ENCODE results near the gene BRMS1. TPM values are rescaled to one million over a fixed set of nuclear protein-coding genes. Genes with fewer than 3 reads are reported as not detected.

BRMS1 gene
- total RNA-seq, 3 donors from 2014 or later, result 52.0 to 61.6 (median 54.3) TPM

DNA sequence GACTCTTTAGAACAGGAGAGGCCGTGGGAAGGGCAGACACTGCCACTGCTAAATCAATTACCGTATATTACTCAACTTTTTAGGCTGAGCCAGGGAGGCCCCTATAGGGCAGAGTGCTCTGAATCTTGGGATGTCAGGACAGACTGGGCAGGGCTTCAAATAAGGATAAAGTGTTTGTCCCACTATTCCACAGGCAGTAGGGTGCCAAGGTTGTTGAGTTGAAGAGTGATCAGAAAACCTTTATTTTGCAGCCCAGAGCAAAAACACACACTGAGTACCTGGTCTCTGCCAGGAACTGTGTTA lies 4.1 kb upstream of the BRMS1 start:
- no peak overlapping the region for H3K27ac ChIP-seq

GRCh38 chr11:66347425-66348276 lies 2.7 kb upstream of the BRMS1 start, which contains the start of gene B4GAT1:
B4GAT1 (minus strand) TSS chr11:66347629; CDS start chr11:66347545, 84 bp downstream.
- intact Hi-C loops (cut with DNase I; ENCODE audit: low total_unique reads), result no loop called here
- Histone ChIP-seq H3K27ac (peak within 1 kb of the TSS; percentile 88), H3K27me3 (no peaks in the 10 kb centered on the region), H3K36me3 (no peaks in the 10 kb centered on the region), H3K4me1 (peaks cover 0 to 25% of the 10 kb centered on the region in 2 donors), H3K9me3 (no peaks in the 10 kb centered on the region), H3K4me3 (peak within 1 kb of the TSS; percentile 85 to 89 (median 87))
- peak; percentile 87 to 91 (median 90) for TF ChIP-seq POLR2AphosphoS5 (IDR thresholded peaks at IDR 0.05)
- no peak for TF ChIP-seq POLR2A (IDR thresholded peaks at IDR 0.05)
- TF ChIP-seq, protein P1, sequence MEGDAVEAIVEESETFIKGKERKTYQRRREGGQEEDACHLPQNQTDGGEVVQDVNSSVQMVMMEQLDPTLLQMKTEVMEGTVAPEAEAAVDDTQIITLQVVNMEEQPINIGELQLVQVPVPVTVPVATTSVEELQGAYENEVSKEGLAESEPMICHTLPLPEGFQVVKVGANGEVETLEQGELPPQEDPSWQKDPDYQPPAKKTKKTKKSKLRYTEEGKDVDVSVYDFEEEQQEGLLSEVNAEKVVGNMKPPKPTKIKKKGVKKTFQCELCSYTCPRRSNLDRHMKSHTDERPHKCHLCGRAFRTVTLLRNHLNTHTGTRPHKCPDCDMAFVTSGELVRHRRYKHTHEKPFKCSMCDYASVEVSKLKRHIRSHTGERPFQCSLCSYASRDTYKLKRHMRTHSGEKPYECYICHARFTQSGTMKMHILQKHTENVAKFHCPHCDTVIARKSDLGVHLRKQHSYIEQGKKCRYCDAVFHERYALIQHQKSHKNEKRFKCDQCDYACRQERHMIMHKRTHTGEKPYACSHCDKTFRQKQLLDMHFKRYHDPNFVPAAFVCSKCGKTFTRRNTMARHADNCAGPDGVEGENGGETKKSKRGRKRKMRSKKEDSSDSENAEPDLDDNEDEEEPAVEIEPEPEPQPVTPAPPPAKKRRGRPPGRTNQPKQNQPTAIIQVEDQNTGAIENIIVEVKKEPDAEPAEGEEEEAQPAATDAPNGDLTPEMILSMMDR (IDR thresholded peaks at IDR 0.05), result no peak
- DNase-seq (ENCODE audit: low spot score in 2 of 2), result peak; percentile 91 to 94

More for the DNA sequence above, 4.1 kb upstream of the BRMS1 start:
- intact Hi-C loops (cut with DNase I; ENCODE audit: low total_unique reads), result no loop called here
- DNase-seq (ENCODE audit: low spot score in 2 of 2), result no peak
- no peak overlapping the region for H3K4me3 ChIP-seq
- H3K9me3 ChIP-seq, result no peaks in the 10 kb centered on the region
- H3K4me1 ChIP-seq, result peaks cover 0 to 16% of the 10 kb centered on the region in 2 donors
- no peaks in the 10 kb centered on the region for H3K36me3 ChIP-seq
- no peak for TF ChIP-seq POLR2AphosphoS5 (IDR thresholded peaks at IDR 0.05)
- no peak for TF ChIP-seq POLR2A (IDR thresholded peaks at IDR 0.05)
- TF ChIP-seq, protein P1 (IDR thresholded peaks at IDR 0.05), result no peak
- H3K27me3 ChIP-seq, result no peaks in the 10 kb centered on the region

DNA sequence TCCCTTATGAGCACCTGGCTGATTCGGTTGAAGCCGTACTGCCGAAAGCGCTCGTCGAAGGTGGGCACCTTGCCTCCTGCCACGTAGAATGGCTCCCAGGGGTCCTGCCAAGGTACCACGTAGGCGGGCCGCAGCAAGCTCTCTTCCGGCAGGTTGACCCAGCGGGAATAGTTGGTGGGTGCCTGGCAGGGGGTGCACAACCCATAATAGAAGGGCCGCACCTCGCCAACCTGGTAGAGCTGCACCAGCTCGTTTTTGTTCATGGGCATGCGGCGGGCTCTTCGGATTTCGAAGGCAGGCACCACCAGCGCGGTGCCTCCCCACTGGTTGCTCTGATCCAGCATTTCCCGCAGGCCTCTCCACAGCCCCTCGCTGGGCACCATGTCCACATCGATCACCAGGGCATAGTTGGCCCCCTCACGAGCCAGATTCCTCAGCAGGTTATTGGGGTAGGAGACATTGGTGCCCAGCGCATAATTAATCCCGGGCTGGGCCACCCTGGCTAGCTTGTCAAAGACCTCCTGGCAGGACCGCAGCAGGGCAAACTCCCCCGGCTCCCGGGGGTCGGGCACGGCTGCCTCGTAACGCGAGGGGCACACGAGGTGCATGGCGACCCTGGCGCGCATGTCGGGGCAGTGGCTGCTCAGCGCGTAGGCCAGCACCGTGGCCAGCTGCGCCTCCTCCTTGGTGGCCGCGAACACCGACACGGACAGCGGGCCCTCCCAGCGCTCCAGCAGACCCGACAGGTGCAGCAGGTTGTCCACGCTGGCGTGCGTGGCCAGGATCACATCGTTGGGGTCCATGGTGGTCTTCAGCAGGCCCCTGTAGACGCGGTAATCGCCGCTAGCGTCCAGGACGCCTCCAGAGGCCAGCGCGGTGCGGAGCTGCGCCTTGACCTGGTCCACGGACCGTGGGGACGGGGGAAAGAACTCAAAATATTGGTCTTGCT lies 1.8 kb upstream of the BRMS1 start:
- intact Hi-C loops (cut with DNase I; ENCODE audit: low total_unique reads), result no loop called here
- DNase-seq (ENCODE audit: low spot score in 2 of 2), result no peak
- Histone ChIP-seq H3K27me3 (no peaks in the 10 kb centered on the region), H3K9me3 (no peaks in the 10 kb centered on the region), H3K4me1 (peaks cover 0 to 25% of the 10 kb centered on the region in 2 donors), H3K27ac (peak overlapping the region; percentile 88), H3K36me3 (no peaks in the 10 kb centered on the region), H3K4me3 (peak overlapping the region; percentile 85 to 89 (median 87))
- TF ChIP-seq, protein P1 (IDR thresholded peaks at IDR 0.05), result no peak
- peak in 1 of 3 donors; percentile 9 for TF ChIP-seq POLR2AphosphoS5 (IDR thresholded peaks at IDR 0.05)

DNA sequence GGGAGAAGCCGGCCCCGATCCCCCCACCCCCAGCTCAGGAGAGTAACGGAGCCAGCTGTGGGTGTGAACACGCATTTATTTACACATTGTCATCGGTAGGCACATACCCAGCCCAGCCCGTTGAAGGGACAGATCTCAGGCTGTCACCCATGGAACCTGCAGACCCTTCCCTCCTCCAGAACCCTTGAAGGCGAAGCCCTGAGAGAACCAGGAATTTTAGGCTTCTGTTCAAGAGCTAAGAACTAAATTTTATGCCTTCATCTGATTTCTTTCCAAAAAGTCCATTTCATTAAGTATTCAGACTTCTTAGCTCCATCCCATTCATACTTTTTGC lies 379 bp upstream of the BRMS1 start:
- TF ChIP-seq, protein P1 (IDR thresholded peaks at IDR 0.05), result no peak
- no peak for TF ChIP-seq POLR2A (IDR thresholded peaks at IDR 0.05)
- H3K4me1 ChIP-seq, result peaks cover 0 to 25% of the 10 kb centered on the region in 2 donors
- intact Hi-C loops (cut with DNase I; ENCODE audit: low total_unique reads), result no loop called here
- peaks cover 10% of the 10 kb centered on the region for H3K36me3 ChIP-seq
- DNase-seq (ENCODE audit: low spot score in 2 of 2), result no peak
- H3K9me3 ChIP-seq, result no peaks in the 10 kb centered on the region
- peak overlapping the region; percentile 88 for H3K27ac ChIP-seq
- peak overlapping the region; percentile 85 to 97 (median 89) for H3K4me3 ChIP-seq
- no peaks in the 10 kb centered on the region for H3K27me3 ChIP-seq
